Measurements from ENCODE around the gene SCGB2A2.

DNA sequence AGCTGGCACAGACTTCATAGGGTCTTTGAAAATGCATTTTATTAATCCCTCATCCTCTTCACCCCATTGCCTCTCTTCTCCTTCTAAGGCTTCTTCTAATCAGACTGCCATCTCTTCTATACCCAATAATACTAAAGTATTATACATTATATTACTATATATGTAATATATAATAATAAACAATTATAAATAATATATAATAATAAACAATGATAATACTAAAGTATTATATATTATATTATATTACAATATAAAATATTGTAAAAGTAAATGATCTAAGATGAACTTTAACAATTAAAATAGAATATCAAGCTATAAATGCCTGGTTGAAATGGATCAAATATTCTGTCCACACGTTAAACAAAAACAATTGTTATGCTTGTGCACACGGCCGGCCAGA, 48.5 kb upstream of the SCGB2A2 start:
- TF ChIP-seq CBX5 (IDR thresholded peaks at IDR 0.05; ENCODE audit: low read depth) = no peak
- TF ChIP-seq, protein P1, sequence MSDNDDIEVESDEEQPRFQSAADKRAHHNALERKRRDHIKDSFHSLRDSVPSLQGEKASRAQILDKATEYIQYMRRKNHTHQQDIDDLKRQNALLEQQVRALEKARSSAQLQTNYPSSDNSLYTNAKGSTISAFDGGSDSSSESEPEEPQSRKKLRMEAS (IDR thresholded peaks at IDR 0.05; ENCODE audit: low read depth, low read length) = no peak
- TF ChIP-seq NR2C1 (IDR thresholded peaks at IDR 0.05) = no peak
- no peak for TF ChIP-seq CHD4 (IDR thresholded peaks at IDR 0.05)
- TF ChIP-seq, protein P2, sequence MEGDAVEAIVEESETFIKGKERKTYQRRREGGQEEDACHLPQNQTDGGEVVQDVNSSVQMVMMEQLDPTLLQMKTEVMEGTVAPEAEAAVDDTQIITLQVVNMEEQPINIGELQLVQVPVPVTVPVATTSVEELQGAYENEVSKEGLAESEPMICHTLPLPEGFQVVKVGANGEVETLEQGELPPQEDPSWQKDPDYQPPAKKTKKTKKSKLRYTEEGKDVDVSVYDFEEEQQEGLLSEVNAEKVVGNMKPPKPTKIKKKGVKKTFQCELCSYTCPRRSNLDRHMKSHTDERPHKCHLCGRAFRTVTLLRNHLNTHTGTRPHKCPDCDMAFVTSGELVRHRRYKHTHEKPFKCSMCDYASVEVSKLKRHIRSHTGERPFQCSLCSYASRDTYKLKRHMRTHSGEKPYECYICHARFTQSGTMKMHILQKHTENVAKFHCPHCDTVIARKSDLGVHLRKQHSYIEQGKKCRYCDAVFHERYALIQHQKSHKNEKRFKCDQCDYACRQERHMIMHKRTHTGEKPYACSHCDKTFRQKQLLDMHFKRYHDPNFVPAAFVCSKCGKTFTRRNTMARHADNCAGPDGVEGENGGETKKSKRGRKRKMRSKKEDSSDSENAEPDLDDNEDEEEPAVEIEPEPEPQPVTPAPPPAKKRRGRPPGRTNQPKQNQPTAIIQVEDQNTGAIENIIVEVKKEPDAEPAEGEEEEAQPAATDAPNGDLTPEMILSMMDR (IDR thresholded peaks at IDR 0.05 in 2 of 3, conservative IDR thresholded peaks at IDR 0.05 in 1 of 3; ENCODE audit: control insufficient read depth in 2 of 3, extremely low read depth in 1 of 3, insufficient read depth in 1 of 3, low read depth in 3 of 3, low read length in 3 of 3) = no peak
- TF ChIP-seq TARDBP (IDR thresholded peaks at IDR 0.05; ENCODE audit: borderline replicate concordance) = no peak
- TF ChIP-seq, protein P3, sequence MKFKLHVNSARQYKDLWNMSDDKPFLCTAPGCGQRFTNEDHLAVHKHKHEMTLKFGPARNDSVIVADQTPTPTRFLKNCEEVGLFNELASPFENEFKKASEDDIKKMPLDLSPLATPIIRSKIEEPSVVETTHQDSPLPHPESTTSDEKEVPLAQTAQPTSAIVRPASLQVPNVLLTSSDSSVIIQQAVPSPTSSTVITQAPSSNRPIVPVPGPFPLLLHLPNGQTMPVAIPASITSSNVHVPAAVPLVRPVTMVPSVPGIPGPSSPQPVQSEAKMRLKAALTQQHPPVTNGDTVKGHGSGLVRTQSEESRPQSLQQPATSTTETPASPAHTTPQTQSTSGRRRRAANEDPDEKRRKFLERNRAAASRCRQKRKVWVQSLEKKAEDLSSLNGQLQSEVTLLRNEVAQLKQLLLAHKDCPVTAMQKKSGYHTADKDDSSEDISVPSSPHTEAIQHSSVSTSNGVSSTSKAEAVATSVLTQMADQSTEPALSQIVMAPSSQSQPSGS (IDR thresholded peaks at IDR 0.05; ENCODE audit: low read length) = no peak
- TF ChIP-seq POU2F2 (IDR thresholded peaks at IDR 0.05; ENCODE audit: borderline replicate concordance, low read depth, low read length) = no peak
- no peak for TF ChIP-seq RAD21 (IDR thresholded peaks at IDR 0.05; ENCODE audit: insufficient read depth, low read depth, low read length)
- no peak for TF ChIP-seq NR2C2 (IDR thresholded peaks at IDR 0.05; ENCODE audit: borderline replicate concordance, control insufficient read depth, insufficient read length, low read depth)
- no peak for TF ChIP-seq EP300 (IDR thresholded peaks at IDR 0.05; ENCODE audit: borderline replicate concordance in 1 of 2, control insufficient read depth in 1 of 2, low read depth in 2 of 2, low read length in 2 of 2)
